HG03175 (cell line): ENCODE data around the gene GBGT1.

Experiments
- ATAC-seq: cut with Tn5 transposase; IDR thresholded peaks from one replicate; pipeline ENCODE4 v1.9.1; 2021; ENCODE audit warnings: mild to moderate bottlenecking, moderate library complexity; ENCODE audit not compliant: unreplicated experiment

The GBGT1 gene

DNA sequence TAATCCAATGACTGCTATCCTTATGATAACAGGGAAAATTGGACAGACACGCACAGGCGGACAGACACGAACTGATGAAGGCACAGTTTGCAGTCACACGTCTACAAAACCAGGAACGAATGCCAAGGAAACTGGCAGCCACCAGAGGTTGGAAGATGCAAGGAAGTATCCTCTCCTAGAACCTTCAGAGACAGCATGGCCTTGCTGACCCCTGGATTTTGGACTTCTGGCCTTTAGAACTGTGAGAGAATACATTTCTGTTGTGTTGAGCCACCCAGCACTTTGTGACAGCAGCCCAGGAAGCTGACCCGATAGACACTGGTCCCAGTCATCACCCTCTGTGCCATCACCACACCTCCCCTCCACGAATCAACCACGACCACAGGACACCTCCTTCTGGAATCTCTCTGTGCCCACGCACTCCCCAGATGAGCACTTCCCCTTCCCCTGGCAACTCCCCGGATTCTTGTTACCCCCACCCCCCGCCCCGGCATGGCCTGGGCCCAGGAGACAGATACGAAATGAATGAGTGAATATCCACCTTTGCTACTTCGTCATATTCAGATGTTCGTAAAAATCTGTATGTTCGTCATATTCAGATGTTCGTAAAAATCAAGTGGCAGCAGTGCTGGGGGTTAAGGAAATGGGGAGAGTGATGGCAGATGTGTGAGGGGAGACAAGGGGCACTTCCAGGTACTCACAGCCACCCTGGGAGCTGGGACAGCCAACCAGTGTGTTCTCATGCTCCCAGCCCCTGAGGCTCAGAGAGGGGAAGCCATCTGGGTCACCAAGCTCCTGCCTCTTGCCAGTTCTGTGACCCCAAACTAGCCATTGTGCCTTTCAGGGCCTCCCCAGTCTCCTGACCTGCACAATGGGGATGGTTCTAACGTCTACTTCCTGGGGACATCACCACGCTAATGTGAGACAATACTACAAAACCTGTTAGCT, 18.5 kb downstream of the GBGT1 start:
- ATAC-seq: no peak

GRCh38 chr9:133144142-133144903, 19.4 kb downstream of the GBGT1 start:
- peak; percentile 58 for ATAC-seq

GRCh38 chr9:133143639-133144141, 20.0 kb downstream of the GBGT1 start:
- no peak for ATAC-seq

DNA sequence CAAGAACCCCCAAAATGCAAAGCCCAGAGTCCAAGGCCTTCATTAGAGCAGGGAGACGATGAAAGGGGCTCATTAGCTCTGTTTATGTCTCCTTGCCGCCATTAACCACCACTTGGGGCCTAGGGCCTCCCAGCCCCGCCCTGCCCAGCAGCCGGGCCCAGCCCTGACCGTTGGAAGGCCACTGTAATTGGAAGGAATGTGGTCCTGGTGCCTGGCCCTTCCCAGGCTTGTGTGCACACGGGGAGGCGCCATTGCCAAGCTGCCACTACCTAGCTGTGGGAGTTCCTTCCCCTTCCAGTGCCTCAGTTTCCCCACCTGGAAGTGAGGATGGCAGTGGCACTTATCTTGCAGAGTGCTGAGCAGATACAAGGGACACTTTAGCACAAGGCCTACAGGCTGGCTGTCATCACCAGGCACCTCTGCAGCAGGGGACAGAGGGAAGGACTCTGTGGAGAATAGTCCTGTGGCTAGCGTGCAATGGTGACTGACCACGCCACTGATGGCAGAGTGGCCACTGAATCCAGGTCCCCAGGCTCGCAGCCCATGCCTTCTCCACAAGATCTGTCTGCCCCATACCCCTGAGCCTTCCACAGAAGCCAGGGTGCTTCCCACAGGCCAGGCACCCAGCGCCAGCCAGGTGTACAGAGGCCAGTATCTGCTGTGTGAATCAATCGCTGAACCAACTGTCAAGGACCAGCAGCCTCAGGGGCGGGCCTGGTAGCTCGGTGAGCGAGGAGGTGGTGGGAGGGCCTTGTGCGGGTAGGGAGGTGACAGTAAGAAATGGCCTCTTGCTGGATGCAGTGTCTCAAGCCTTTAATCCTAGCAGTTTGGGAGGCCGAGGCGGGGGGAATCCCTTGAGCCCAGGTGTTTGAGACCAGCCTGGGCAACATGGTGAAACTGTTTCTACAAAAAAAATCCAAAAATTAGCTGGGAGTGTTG, 20.8 kb downstream of the GBGT1 start:
- ATAC-seq: no peak

GRCh38 chr9:133141833-133142595, 21.7 kb downstream of the GBGT1 start:
- ATAC-seq: no peak

DNA sequence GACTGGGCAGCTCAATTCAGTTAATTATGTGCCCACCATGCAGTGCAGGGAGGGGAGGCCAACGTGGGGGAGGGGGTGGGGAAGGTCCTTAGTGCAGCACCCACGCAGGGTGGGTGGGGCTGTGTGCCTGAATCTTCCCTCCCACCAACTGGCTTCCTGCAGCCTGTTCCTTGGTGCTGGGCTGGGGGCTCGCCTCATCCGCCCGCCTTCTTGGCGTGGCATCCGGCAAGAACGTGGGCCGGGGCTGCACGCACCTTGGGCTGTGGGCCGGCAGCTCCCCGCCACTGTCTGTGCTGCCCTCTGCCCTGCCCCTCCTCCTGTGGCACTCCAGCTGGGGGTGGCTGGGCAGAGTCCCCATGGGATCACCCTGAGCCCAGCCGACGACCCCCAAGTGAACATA, 23.1 kb downstream of the GBGT1 start:
- ATAC-seq: no peak

GRCh38 chr9:133140174-133140505, 23.6 kb downstream of the GBGT1 start:
- no peak for ATAC-seq

DNA sequence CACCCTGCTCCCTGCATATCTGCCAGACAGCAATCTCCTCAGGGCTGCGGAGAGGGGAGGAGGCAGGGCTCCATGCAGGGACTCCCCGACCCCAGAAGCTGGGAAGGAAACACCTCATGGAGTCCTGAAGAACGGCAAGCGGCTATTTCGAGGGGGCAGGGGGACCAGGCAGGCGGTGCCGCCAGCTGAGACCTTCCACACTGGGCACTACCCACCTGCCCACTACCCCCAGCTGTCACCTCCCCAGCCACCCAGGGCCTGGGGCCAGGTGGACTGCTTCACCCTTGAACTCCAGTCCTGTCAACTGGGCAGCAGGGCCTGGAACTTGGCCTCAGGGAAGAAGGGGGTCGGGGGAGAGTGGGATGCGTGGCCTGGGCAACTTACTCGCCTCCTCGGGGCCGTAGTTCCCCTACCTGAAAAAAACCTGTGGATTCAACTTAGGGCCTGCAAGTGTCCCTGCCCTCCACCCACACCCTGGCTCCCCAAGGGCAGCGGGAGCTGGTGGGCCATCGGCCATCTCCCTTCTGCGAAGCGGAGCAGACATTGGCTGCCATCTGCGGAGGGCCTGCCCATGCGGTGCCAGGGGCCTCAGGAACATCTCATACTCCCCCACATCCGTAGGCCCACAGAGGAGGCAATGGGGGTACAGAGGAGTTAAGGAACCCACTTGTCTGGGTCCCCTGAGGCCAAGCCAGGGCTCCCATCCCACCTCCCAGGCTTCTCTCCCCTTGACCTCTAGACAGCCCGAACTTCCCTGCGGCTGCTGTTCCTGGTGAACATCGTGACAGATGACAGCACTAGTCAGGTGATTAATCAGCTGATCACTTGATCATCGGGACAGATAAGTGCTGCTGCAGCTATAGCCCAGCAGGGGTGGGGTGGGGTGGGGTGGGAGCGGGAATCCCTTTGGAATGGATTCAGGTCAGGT, 24.2 kb downstream of the GBGT1 start:
- no peak for ATAC-seq

DNA sequence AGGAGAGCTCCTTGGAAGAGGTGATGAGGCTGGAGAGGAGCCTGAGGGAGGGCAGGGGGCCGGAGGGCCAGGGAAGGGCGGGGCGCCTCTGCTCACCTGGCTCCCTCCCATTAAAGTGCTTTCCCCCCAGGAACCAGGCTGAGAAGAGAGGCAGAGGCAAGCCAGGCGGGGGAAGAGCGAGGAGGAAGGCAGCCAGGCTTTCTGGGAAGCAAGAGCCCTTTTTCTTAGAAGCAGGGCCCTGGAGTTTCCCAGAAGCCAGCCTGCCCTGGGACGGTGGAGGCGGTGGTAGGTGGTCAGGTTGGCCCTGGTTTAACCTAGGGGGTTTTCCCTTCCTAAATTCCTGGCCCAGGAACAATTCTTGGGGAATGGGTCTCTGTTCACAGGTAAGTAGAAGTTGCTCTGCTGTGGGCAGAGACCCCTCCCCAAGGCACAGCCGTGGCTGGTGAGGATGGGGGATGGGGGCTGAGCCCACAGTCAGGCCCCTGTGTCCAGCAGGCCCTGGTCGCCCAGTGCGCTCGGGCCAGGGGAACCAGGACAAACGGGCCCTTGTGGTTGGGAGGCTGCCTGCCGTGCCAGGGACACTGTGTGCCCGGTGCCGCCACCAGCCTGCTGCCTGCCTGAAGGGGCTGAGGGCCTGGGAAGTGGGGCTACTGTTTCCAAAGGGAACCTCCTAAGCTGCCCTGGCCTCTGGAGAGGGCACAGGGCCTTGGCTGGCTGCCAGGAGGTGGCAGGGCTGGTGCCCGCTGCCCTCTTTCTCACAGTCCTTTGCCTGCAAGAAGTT, 26.1 kb downstream of the GBGT1 start:
- ATAC-seq: no peak

DNA sequence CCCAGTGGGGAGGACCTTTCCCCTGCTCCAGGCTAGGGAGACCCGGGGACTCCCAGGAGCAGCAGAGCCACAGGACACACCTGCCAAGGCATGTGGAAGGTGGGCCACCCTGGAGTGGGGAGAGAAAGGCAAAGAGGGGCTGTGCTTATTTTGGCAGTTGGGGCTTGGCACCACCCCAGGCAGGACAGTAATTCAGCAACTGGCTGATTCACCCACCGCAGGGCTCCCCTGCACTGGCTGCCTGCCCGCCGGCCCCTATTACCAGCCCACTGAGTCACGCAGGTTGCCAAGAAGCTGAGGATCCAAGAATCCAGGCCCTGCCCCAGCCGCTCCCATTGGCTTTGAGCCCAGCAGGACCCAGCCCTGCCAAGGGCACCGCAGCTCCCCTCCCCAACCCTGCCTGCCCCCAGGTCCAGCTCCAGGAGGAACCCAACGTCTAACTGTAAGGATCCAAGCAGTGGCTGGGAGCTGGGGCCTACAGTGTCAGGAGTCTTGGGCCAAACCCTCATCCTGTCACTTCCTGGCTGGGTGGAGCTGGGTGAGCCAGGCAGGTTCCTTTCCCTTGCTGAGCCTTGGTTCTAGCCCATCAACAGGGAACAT, 28.5 kb downstream of the GBGT1 start:
- no peak for ATAC-seq

DNA sequence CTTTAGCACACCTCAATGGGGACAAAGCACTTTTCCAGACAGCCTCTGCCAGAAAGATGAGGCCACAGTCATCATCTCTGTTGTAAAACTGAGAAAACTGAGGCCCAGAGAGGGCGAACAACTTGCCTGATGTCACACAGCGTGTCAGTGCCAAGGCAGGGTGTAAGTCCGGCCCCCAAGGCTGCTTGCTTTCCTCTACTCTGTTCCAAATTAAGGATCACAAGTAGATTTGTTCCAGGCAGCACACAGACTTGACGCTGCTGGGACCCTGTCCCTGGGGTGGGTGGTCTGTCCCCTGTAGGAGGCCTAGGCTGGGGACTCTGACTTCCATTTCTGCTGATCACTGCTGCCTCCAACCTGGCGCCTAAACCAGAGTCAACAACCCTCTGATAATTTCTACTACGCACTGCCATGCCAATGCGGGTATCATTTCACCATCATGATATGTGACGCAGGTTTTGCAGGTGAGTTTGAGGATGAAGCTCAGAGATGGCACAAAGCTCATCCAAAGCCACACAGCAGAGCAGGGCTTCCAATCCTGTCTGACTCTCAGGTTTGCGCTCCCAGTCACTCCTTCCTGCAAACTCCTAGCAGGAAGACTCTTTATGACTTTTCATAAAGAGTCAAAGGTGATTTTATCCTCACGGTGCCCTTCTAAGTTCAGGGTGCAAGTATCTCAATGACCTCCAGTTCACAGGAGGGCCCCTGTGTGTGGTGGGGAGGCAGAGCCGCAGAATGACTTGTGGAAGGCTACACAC, 29.1 kb downstream of the GBGT1 start:
- ATAC-seq: no peak

GRCh38 chr9:133133681-133134387, 29.9 kb downstream of the GBGT1 start:
- ATAC-seq: peak; percentile 93

- no peak for ATAC-seq
Observed at GRCh38 chr9:133132174-133132573, 31.5 kb downstream of the GBGT1 start.

- ATAC-seq: no peak
Observed at GRCh38 chr9:133131506-133131905, 32.2 kb downstream of the GBGT1 start.

DNA sequence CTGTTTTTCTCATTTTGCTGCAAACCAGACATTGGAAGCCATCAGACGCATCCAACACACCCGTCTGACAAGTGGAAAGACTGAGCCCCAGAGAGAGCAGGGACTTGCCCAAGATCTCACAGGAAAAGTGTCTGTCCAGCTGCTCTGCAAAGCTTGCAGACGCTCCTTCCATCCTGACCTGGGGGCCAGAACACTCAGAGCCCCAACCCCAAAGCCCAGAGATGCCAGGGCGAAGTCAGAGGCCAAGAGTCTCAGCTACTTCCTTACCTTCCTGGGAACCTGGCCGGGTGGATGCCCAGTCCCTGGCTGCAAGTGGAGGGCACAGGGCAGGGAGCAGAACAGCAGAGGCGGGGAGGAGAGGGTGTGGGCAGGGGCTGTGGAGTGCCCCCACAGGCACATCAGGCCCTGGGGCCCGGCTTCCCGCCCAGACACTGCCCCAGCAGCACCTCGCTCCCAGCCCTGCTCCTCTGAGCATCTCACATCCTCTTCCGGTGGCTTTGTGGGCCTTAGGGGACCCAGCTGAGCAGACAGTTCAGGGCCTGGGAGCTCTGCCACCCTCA, 32.9 kb downstream of the GBGT1 start:
- ATAC-seq: no peak
